NK-92 (cell line): ENCODE measurements around the gene GRAMD1A.

Experiments used
- DNase-seq: peaks from one replicate; lab custom pipeline; 2025; ENCODE audit not compliant: unreplicated experiment; lab: John Stamatoyannopoulos, UW

GRAMD1A gene

GRCh38 chr19:35069696-35070095 lies 69.6 kb downstream of the GRAMD1A start:
- no peak for DNase-seq

- no peak for DNase-seq
These were observed 70.3 kb downstream of the GRAMD1A start for GRCh38 chr19:35070471-35070870.

- no peak for DNase-seq
These were observed 73.4 kb downstream of the GRAMD1A start for GRCh38 chr19:35073516-35073915.

GRCh38 chr19:35073941-35074340 lies 73.8 kb downstream of the GRAMD1A start:
- no peak for DNase-seq

- no peak for DNase-seq
These were observed 74.5 kb downstream of the GRAMD1A start for GRCh38 chr19:35074426-35075201.

- no peak for DNase-seq
These were observed 75.3 kb downstream of the GRAMD1A start for GRCh38 chr19:35075202-35076025.

- DNase-seq: no peak
These were observed 75.9 kb downstream of the GRAMD1A start for GRCh38 chr19:35076026-35076370.
